ENCODE results near the gene MANBA.
"Not testable (repeated sequence)": the region's sequence is repeated elsewhere in the genome, so short reads cannot be mapped to it uniquely, and the experiment has no call there.

The MANBA gene

DNA sequence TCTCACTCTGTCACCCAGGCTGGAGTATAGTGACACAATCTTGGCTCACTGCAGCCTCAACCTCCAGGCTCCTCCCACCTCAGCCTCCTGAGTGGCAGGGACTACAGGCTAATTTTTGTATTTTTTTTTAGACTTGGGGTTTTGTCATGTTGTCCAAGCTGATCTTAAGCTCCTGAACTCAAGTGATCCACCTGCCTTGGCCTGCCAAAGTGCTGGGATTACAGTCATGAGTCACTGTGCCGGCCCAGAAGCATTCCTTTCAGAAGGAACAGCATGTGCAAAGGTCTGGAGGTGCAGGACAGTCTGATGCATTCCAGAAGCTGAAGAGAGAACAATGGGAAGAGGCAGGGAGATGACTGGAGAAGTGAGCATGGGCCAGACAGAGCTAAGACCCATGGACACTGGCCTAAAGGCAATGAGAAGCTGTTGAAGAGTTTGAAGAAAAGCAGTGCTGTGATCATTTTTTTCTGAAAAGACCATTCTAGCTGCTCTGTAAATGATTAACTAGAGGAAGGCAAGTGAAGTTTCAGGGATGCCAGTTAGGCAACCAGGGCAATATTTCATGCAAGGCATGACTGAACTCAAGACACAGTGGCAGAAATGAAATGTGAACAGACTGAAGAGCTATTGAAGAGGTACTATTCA lies 43.2 kb downstream of the MANBA start:
- H3K4me3 ChIP-seq (ENCODE audit: low read depth, low read length), result no peak overlapping the region
- DNase-seq (ENCODE audit: low read depth, low spot score), result no peak
- TF ChIP-seq, protein P1, sequence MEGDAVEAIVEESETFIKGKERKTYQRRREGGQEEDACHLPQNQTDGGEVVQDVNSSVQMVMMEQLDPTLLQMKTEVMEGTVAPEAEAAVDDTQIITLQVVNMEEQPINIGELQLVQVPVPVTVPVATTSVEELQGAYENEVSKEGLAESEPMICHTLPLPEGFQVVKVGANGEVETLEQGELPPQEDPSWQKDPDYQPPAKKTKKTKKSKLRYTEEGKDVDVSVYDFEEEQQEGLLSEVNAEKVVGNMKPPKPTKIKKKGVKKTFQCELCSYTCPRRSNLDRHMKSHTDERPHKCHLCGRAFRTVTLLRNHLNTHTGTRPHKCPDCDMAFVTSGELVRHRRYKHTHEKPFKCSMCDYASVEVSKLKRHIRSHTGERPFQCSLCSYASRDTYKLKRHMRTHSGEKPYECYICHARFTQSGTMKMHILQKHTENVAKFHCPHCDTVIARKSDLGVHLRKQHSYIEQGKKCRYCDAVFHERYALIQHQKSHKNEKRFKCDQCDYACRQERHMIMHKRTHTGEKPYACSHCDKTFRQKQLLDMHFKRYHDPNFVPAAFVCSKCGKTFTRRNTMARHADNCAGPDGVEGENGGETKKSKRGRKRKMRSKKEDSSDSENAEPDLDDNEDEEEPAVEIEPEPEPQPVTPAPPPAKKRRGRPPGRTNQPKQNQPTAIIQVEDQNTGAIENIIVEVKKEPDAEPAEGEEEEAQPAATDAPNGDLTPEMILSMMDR (IDR thresholded peaks at IDR 0.05; ENCODE audit: low read depth, low read length), result no peak
- in situ Hi-C loops (cut with HindIII; ENCODE audit: low sequenced_read_pairs), result no loop called here

DNA sequence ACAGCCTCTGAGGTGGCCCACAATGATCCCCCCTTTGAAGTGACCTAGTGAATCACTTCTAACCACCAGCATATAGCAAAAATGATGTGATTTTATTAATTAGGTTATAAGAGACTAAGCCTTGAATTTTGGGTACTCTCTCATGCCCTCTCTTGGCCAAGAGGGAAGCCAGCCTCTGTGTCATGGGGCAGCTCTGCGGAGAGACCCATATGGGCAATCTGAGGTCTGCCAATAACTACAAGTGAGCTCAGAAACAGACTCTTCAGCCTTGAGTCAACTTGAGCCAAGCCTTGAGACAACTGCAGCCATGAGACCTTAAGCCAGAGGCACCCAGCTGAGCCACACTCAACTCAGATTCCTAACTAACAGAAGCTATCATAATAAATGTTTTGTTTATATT lies 45.7 kb downstream of the MANBA start:
- no peak overlapping the region for H3K4me3 ChIP-seq (ENCODE audit: low read depth, low read length)
- TF ChIP-seq, protein P1 (IDR thresholded peaks at IDR 0.05; ENCODE audit: low read depth, low read length), result no peak
- DNase-seq (ENCODE audit: low read depth, low spot score), result no peak
- in situ Hi-C loops (cut with HindIII; ENCODE audit: low sequenced_read_pairs), result no loop called here

DNA sequence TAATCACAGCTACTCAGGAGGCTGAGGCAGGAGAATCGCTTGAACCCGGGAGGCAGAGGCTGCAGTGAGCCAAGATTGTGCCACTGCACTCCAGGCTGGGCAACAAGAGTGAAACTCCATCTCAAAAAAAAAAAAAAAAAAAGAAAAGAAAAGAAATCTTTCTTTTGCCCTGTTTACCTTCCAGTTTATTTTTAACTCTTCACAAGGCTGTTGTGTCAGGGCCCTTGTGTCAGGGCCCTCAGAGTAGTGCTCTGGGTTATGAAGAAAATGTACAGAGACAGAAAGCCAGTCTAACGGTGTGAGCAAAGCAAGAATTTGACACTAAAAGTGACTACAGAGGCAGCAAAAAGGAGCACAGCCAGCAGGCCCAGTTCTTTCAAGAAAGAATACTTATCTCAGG lies 47.0 kb downstream of the MANBA start:
- not testable (repeated sequence) for DNase-seq (ENCODE audit: low read depth, low spot score)

DNA sequence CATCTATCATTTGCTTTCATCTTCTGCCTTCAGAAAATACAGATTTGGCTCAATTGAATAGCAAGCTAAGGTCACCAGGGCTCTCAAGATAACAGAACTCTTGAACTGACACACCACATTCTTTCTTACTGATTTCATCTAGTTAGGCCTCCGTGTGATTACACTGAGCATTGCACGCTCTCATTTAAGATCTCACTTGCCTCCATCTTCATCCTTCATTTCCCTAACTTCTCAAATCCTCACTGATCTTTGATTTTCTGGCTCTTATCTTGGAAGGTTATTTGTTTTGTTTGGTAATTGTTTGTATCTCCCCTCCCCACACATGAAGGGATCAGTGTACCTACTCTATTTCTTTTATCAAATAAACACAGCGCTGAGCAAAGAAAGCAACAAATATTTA lies 47.7 kb downstream of the MANBA start:
- in situ Hi-C loops (cut with HindIII; ENCODE audit: low sequenced_read_pairs), result no loop called here
- TF ChIP-seq, protein P1 (IDR thresholded peaks at IDR 0.05; ENCODE audit: low read depth, low read length), result no peak
- no peak overlapping the region for H3K4me3 ChIP-seq (ENCODE audit: low read depth, low read length)
- DNase-seq (ENCODE audit: low read depth, low spot score), result no peak

More for the DNA sequence above, 47.0 kb downstream of the MANBA start:
- in situ Hi-C loops (cut with HindIII; ENCODE audit: low sequenced_read_pairs); H3K4me3 ChIP-seq (ENCODE audit: low read depth, low read length): not testable (repeated sequence)

DNA sequence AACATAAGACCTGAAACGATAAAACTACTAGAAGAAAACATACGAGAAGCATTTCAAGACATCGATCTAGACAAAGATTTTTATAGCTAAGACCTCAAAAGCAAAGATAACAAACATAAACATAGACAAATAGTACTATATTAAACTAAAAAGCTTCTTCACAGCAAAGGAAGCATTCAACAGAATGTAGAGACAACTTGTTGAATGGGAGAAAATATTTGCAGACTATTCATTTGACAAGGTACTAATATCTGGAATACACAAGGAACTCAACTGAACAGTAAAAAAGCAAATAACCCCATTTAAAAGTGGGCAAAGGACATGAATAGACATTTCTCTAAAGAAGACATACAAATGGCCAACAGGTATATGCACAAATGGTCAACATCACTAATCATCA lies 49.8 kb downstream of the MANBA start:
- H3K4me3 ChIP-seq (ENCODE audit: low read depth, low read length), result no peak overlapping the region
- DNase-seq (ENCODE audit: low read depth, low spot score), result no peak
- in situ Hi-C loops (cut with HindIII; ENCODE audit: low sequenced_read_pairs), result no loop called here
- TF ChIP-seq, protein P1 (IDR thresholded peaks at IDR 0.05; ENCODE audit: low read depth, low read length), result no peak

DNA sequence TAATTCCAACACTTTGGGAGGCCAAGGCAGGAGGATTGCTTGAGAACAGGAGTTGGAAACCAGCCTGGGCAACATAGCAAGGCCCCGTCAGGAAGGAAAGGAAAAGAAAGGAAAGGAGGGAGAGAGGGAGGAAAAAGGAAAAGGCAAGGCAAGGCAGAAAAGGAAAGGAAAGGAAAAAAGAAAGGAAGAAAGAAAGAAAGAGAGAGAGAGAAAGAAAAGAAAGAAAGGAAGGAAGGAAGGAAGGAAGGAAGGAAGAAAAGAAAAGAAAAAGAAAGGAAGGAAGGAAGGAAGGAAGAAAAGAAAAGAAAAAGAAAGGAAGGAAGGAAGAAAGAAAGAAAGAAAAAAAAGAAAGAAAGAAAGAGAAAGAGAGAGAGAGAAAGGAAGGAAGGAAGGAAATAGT lies 51.7 kb downstream of the MANBA start:
- DNase-seq (ENCODE audit: low read depth, low spot score); in situ Hi-C loops (cut with HindIII; ENCODE audit: low sequenced_read_pairs); H3K4me3 ChIP-seq (ENCODE audit: low read depth, low read length): not testable (repeated sequence)

DNA sequence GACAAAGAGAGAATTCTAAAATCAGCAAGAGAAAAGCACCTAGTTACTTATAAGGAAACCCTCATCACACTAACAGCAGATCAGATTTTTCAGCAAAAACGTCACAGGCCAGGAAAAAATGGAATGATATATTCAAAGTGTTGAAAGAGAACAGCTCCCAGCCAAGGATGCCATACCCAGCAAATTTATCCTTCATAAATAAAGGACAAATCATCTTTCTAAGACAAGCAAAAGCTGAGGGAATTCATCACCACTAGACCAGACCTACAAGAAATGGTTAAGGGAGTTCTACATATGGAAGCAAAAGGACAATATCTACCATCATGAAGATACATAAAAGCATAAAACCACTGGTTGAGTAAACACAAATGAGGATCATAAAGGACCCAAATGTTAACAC lies 53.6 kb downstream of the MANBA start:
- in situ Hi-C loops (cut with HindIII; ENCODE audit: low sequenced_read_pairs), result no loop called here
- no peak for DNase-seq (ENCODE audit: low read depth, low spot score)
- no peak overlapping the region for H3K4me3 ChIP-seq (ENCODE audit: low read depth, low read length)
- TF ChIP-seq, protein P1 (IDR thresholded peaks at IDR 0.05; ENCODE audit: low read depth, low read length), result no peak
